Neural crest cell (in vitro differentiated cells): ENCODE data around the gene MAVS. TPM values are rescaled to one million over a fixed set of nuclear protein-coding genes. Genes with fewer than 3 reads are reported as not detected.

Experiments
- DNase-seq: peaks from one replicate; pipeline ENCODE4 v3.0.0; 2021; ENCODE audit warnings: low read depth, mixed read lengths, low spot score
- H3K27ac Mint-ChIP-seq: one replicate; pipeline ENCODE4 v1.8.0; 2021; ENCODE audit warnings: mild to moderate bottlenecking, mixed read lengths; ENCODE audit not compliant: unreplicated experiment
- H3K27me3 Mint-ChIP-seq: 2 replicates; pipeline ENCODE4 v1.8.0; 2021; ENCODE audit warnings: low read depth, mild to moderate bottlenecking, mixed read lengths
- H3K36me3 Mint-ChIP-seq: 2 replicates; pipeline ENCODE4 v1.8.0; 2021; ENCODE audit warnings: low read depth, mild to moderate bottlenecking, mixed read lengths
- H3K4me1 Mint-ChIP-seq: 2 replicates; pipeline ENCODE4 v1.8.0; 2021; ENCODE audit warnings: mixed read lengths
- H3K4me3 Mint-ChIP-seq: one replicate; pipeline ENCODE4 v1.8.0; 2021; ENCODE audit warnings: mild to moderate bottlenecking, mixed read lengths
- H3K9me3 Mint-ChIP-seq: 2 replicates; pipeline ENCODE4 v1.8.0; 2021; ENCODE audit warnings: mixed read lengths
- total RNA-seq: library from RNA; stranded (reverse); gene quantifications from 2 replicates; pipeline ENCODE4 v1.2.1, GENCODE V29; 2021
- TF ChIP-seq, protein P1 (sequence below): fragments of 200-600 bp; sonication (generic); conservative IDR thresholded peaks from 2 replicates; pipeline ENCODE4 v1.5.0; 2021; ENCODE audit warnings: antibody characterized with exemption, mild to moderate bottlenecking

The MAVS gene
- total RNA-seq, 1 donor from 2014 or later = 37.2 TPM

DNA sequence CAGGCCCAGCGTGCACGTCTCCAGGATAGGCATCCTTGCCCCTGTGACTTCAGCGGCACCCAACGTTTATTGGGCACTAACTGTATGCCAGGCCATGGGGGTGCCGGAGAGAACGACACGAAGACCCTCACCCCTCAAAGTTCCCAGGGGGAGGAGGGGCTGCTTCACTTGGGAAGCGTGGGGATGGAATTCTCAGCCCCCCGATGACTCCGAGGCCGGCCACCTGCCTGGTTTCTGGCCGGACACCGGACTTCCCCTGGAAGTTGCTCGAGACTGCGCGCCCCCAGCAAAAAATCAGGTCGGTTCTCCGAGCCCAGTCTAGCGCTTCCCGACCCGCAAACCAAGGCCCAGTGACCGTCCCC is 275 bp upstream of the MAVS start:
- peak; percentile 32 for DNase-seq
- TF ChIP-seq, protein P1, sequence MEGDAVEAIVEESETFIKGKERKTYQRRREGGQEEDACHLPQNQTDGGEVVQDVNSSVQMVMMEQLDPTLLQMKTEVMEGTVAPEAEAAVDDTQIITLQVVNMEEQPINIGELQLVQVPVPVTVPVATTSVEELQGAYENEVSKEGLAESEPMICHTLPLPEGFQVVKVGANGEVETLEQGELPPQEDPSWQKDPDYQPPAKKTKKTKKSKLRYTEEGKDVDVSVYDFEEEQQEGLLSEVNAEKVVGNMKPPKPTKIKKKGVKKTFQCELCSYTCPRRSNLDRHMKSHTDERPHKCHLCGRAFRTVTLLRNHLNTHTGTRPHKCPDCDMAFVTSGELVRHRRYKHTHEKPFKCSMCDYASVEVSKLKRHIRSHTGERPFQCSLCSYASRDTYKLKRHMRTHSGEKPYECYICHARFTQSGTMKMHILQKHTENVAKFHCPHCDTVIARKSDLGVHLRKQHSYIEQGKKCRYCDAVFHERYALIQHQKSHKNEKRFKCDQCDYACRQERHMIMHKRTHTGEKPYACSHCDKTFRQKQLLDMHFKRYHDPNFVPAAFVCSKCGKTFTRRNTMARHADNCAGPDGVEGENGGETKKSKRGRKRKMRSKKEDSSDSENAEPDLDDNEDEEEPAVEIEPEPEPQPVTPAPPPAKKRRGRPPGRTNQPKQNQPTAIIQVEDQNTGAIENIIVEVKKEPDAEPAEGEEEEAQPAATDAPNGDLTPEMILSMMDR = no peak
- no peaks in the 10 kb centered on the region for H3K27me3 Mint-ChIP-seq
- peaks cover 26% of the 10 kb centered on the region for H3K4me1 Mint-ChIP-seq
- H3K36me3 Mint-ChIP-seq = no peaks in the 10 kb centered on the region
- no peaks in the 10 kb centered on the region for H3K9me3 Mint-ChIP-seq
- H3K4me3 Mint-ChIP-seq = peak overlapping the region; percentile 91
- peak overlapping the region; percentile 84 for H3K27ac Mint-ChIP-seq

DNA sequence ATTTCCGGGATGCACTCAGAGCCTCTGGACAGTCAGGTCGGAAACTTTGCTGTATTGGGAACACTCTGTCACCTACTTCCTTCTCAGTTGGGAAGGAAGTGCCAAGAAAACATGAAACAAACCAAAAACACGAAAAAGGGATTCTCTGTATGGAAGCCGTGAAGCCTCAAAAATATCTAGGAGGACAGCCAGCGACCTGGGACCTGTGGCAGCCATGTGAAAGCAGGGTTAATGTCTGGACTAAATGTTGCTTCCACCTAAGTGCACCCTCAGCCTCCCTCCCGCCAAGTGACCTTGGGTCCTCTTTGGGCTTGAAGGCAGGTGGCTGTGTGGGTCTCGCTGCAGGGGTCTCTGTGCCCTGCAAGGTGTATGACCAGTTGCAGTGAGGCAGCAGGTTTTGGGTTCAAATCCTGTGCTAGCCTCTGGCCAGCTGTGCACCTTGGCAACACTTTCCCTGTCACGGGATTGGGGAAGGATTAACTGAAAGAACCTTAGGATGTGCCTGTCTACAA is 851 bp downstream of the MAVS start:
- Mint-ChIP-seq H3K36me3 (no peaks in the 10 kb centered on the region), H3K4me1 (peaks cover 26% of the 10 kb centered on the region), H3K4me3 (peak overlapping the region; percentile 91), H3K9me3 (no peaks in the 10 kb centered on the region), H3K27me3 (no peaks in the 10 kb centered on the region), H3K27ac (peak overlapping the region; percentile 92)
- no peak for DNase-seq
- TF ChIP-seq, protein P1 = no peak

DNA sequence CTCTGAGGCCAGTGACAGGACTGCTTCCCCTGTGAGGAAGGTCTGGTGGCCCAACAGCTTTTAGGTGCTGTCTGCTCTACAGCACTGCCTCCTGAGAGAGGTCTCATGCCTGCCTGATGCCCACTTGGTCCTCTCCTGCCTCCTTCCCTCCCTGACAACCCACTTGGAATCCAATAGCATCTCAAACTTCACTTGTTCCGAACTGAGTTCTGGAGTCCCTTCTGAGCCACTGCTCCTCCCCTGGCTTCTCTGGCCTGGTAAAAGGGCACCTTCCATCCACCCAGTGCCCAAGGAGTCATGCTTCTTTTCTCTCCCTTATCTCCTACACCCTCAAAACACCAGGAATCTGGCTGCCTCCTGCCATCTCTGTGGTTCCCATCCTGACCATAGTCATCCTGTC is 1.9 kb downstream of the MAVS start:
- no peak for DNase-seq
- Mint-ChIP-seq H3K9me3 (no peaks in the 10 kb centered on the region), H3K27me3 (no peaks in the 10 kb centered on the region), H3K27ac (peak overlapping the region; percentile 86), H3K4me3 (peak overlapping the region; percentile 91), H3K36me3 (no peaks in the 10 kb centered on the region), H3K4me1 (peaks cover 25% of the 10 kb centered on the region)
- TF ChIP-seq, protein P1 = no peak

DNA sequence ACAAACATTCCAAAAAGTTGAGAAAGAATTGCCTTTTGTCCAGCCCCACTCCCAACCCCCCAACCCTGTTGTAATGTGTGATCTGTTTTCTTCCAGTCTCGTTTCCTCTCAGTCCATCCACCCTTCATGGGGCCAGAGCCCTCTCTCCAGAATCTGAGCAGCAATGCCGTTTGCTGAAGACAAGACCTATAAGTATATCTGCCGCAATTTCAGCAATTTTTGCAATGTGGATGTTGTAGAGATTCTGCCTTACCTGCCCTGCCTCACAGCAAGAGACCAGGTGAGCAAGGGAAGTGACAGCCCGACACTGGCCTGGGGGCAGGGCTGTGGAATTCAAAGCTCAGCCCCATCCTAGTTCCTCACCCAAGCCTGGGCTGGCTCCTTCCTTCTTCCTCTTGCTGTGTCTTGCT is 7.8 kb downstream of the MAVS start:
- Mint-ChIP-seq H3K36me3 (peaks cover 7% of the 10 kb centered on the region), H3K4me1 (peaks cover 11% of the 10 kb centered on the region), H3K27me3 (no peaks in the 10 kb centered on the region), H3K9me3 (no peaks in the 10 kb centered on the region), H3K4me3 (peak overlapping the region; percentile 31), H3K27ac (no peak overlapping the region)
- TF ChIP-seq, protein P1 = no peak
- DNase-seq = no peak

DNA sequence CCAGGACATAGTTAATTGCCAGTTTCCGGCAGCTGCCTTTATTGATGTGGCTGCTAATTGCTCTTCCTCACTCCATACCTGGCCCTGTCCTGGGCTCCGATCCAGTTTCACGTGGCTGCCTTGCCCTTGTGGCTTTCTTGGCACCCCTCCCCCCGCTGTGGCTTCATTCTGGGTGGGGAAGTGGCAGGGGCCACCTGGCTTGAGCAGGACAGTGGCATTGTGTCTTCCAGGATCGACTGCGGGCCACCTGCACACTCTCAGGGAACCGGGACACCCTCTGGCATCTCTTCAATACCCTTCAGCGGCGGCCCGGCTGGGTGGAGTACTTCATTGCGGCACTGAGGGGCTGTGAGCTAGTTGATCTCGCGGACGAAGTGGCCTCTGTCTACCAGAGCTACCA is 10.8 kb downstream of the MAVS start:
- TF ChIP-seq, protein P1 = no peak
- no peak for DNase-seq
- Mint-ChIP-seq H3K36me3 (peaks cover 18% of the 10 kb centered on the region), H3K27ac (no peak overlapping the region), H3K27me3 (no peaks in the 10 kb centered on the region), H3K4me3 (no peak overlapping the region), H3K4me1 (peaks cover 8% of the 10 kb centered on the region), H3K9me3 (no peaks in the 10 kb centered on the region)
